Fibroblast of lung (primary cell): ENCODE results near the gene DRAP1.
"Not testable (repeated sequence)": the region's sequence is repeated elsewhere in the genome, so short reads cannot be mapped to it uniquely, and the experiment has no call there.

Experiments used
- EZH2 ChIP-seq: IDR thresholded peaks from 2 replicates; pipeline ENCODE4 v1.5.1; 2012; ENCODE audit warnings: low read length, control low read depth, mild to moderate bottlenecking; ENCODE audit errors: missing control alignments
- TF ChIP-seq, protein P1 (sequence below), 2 donors: IDR thresholded peaks in 1 of 2; conservative IDR thresholded peaks in 1 of 2; 1 replicate in 1 of 2; 2 replicates in 1 of 2; pipeline ENCODE4 v1.5.1; 2011 to 2012; ENCODE audit warnings: low read length in 2 of 2, control low read depth in 1 of 2, inconsistent platforms in 1 of 2, low read depth in 1 of 2, mild to moderate bottlenecking in 1 of 2

DNA sequence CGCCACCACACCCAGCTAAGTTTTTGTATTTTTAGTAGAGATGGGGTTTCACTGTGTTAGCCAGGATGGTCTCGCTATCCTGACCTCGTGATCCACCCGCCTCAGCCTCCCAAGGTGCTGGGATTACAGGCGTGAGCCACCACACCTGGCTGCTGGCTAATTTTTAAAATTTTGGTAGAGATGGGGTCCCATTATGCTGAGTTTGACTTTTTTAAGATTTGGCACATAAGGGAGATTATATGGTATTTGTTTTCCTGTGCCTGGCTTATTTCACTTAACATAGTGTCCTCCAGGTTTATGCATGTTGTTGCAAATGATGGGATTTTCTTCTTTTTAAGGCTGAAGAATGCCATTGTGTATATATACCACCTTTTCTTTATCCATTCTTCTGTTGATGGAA is 31.5 kb downstream of the DRAP1 start:
- TF ChIP-seq, protein P1, sequence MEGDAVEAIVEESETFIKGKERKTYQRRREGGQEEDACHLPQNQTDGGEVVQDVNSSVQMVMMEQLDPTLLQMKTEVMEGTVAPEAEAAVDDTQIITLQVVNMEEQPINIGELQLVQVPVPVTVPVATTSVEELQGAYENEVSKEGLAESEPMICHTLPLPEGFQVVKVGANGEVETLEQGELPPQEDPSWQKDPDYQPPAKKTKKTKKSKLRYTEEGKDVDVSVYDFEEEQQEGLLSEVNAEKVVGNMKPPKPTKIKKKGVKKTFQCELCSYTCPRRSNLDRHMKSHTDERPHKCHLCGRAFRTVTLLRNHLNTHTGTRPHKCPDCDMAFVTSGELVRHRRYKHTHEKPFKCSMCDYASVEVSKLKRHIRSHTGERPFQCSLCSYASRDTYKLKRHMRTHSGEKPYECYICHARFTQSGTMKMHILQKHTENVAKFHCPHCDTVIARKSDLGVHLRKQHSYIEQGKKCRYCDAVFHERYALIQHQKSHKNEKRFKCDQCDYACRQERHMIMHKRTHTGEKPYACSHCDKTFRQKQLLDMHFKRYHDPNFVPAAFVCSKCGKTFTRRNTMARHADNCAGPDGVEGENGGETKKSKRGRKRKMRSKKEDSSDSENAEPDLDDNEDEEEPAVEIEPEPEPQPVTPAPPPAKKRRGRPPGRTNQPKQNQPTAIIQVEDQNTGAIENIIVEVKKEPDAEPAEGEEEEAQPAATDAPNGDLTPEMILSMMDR (conservative IDR thresholded peaks at IDR 0.05 in 1 of 2, IDR thresholded peaks at IDR 0.05 in 1 of 2; ENCODE audit: low read depth in 1 of 2, low read length in 2 of 2), result not testable (repeated sequence)
- TF ChIP-seq EZH2, result not testable (repeated sequence)
